ENCODE measurements around the gene TRPV6. TPM values are rescaled to one million over a fixed set of nuclear protein-coding genes. Genes with fewer than 3 reads are reported as not detected.

Gene TRPV6
- total RNA-seq, 1 donor from 2014 or later: 0.27 TPM

GRCh38 chr7:142896741-142897379 lies 11.3 kb upstream of the TRPV6 start:
- no peaks in the 10 kb centered on the region for H3K36me3 Mint-ChIP-seq (ENCODE audit: unreplicated experiment)
- H3K4me1 Mint-ChIP-seq (ENCODE audit: low read depth, unreplicated experiment): no peaks in the 10 kb centered on the region
- H3K4me3 Mint-ChIP-seq (ENCODE audit: unreplicated experiment): no peak overlapping the region
- no peak for TF ChIP-seq CTCF (IDR thresholded peaks at IDR 0.05; ENCODE audit: partially characterized antibody, unreplicated experiment)
- no peak overlapping the region for H3K27ac Mint-ChIP-seq (ENCODE audit: unreplicated experiment)
- peaks cover 4% of the 10 kb centered on the region for H3K27me3 Mint-ChIP-seq (ENCODE audit: unreplicated experiment)
- H3K9me3 Mint-ChIP-seq (ENCODE audit: unreplicated experiment): no peaks in the 10 kb centered on the region
- no peak for DNase-seq

GRCh38 chr7:142896151-142896550 lies 10.6 kb upstream of the TRPV6 start:
- H3K27me3 Mint-ChIP-seq (ENCODE audit: unreplicated experiment): peaks cover 7% of the 10 kb centered on the region
- H3K9me3 Mint-ChIP-seq (ENCODE audit: unreplicated experiment): no peaks in the 10 kb centered on the region
- H3K4me3 Mint-ChIP-seq (ENCODE audit: unreplicated experiment): no peak overlapping the region
- no peak overlapping the region for H3K27ac Mint-ChIP-seq (ENCODE audit: unreplicated experiment)
- TF ChIP-seq CTCF (IDR thresholded peaks at IDR 0.05; ENCODE audit: partially characterized antibody, unreplicated experiment): no peak
- no peak for DNase-seq
- H3K4me1 Mint-ChIP-seq (ENCODE audit: low read depth, unreplicated experiment): no peaks in the 10 kb centered on the region
- H3K36me3 Mint-ChIP-seq (ENCODE audit: unreplicated experiment): no peaks in the 10 kb centered on the region

GRCh38 chr7:142894985-142895593 lies 9.5 kb upstream of the TRPV6 start:
- H3K27ac Mint-ChIP-seq (ENCODE audit: unreplicated experiment): no peak overlapping the region
- no peak for DNase-seq
- no peak overlapping the region for H3K4me3 Mint-ChIP-seq (ENCODE audit: unreplicated experiment)
- TF ChIP-seq CTCF (IDR thresholded peaks at IDR 0.05; ENCODE audit: partially characterized antibody, unreplicated experiment): no peak
- H3K27me3 Mint-ChIP-seq (ENCODE audit: unreplicated experiment): peaks cover 9% of the 10 kb centered on the region
- no peaks in the 10 kb centered on the region for H3K9me3 Mint-ChIP-seq (ENCODE audit: unreplicated experiment)
- no peaks in the 10 kb centered on the region for H3K36me3 Mint-ChIP-seq (ENCODE audit: unreplicated experiment)
- no peaks in the 10 kb centered on the region for H3K4me1 Mint-ChIP-seq (ENCODE audit: low read depth, unreplicated experiment)

GRCh38 chr7:142894112-142894984 lies 8.8 kb upstream of the TRPV6 start:
- H3K36me3 Mint-ChIP-seq (ENCODE audit: unreplicated experiment): no peaks in the 10 kb centered on the region
- H3K27ac Mint-ChIP-seq (ENCODE audit: unreplicated experiment): no peak overlapping the region

More at GRCh38 chr7:142894112-142894984, 8.8 kb upstream of the TRPV6 start:
- H3K27me3 Mint-ChIP-seq (ENCODE audit: unreplicated experiment): peaks cover 9% of the 10 kb centered on the region
- no peak for TF ChIP-seq CTCF (IDR thresholded peaks at IDR 0.05; ENCODE audit: partially characterized antibody, unreplicated experiment)
- no peaks in the 10 kb centered on the region for H3K9me3 Mint-ChIP-seq (ENCODE audit: unreplicated experiment)
- no peak for DNase-seq
- H3K4me1 Mint-ChIP-seq (ENCODE audit: low read depth, unreplicated experiment): no peaks in the 10 kb centered on the region
- H3K4me3 Mint-ChIP-seq (ENCODE audit: unreplicated experiment): no peak overlapping the region
